ENCODE results near the gene CTSZ. TPM values are rescaled to one million over a fixed set of nuclear protein-coding genes. Genes with fewer than 3 reads are reported as not detected.

CTSZ gene
- total and polyA plus RNA-seq, 2 experiments from 2014 or later = 0.58 to 41.4 TPM

DNA sequence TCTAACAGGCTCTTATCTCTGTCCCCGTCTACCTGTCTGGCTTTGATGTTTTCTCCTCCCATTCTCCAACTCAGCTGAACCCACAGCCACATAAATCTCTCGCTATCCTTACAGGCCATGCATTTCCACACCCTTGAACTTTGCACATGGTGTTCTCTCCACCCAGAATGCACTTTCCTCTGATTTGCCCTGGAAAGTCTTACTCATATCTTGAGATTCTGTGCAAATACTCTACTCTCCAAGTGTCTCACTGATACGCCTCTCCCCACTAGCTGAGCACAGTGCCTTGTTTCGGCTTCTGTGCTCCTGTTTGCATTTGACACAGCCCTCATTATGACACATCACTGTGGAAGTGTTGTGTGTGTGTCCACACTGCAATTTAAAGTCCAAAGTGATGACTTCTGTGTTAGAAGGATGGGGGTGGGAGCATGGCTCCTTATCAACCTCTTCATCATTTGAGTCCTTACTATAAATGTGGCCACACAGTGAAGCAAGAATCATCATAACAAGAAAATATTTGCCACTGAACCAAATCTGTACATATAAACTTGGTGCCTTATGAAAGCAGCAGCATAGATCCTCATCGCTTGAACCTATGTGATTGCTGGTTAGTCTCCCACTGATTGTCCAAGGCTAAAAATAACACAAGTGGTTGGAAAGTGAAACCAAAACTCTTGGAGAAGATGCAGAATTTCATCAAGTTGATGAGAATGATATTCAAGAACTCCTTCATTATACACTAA is 41.1 kb upstream of the CTSZ start:
- peaks cover 5% of the 10 kb centered on the region for H3K4me1 Mint-ChIP-seq
- ATAC-seq = no peak
- no peak overlapping the region for H3K4me2 ChIP-seq
- H2AFZ ChIP-seq = no peak overlapping the region
- TF ChIP-seq REST (IDR thresholded peaks at IDR 0.05; ENCODE audit: unreplicated experiment) = no peak
- no peak for TF ChIP-seq NANOG (IDR thresholded peaks at IDR 0.05; ENCODE audit: borderline replicate concordance)
- no peak for TF ChIP-seq EZH2phosphoT487 (IDR thresholded peaks at IDR 0.05; ENCODE audit: unreplicated experiment)
- no peak for TF ChIP-seq ZNF331 (CRISPR knock-in tag; IDR thresholded peaks at IDR 0.05; ENCODE audit: low read depth)
- TF ChIP-seq, protein P1, sequence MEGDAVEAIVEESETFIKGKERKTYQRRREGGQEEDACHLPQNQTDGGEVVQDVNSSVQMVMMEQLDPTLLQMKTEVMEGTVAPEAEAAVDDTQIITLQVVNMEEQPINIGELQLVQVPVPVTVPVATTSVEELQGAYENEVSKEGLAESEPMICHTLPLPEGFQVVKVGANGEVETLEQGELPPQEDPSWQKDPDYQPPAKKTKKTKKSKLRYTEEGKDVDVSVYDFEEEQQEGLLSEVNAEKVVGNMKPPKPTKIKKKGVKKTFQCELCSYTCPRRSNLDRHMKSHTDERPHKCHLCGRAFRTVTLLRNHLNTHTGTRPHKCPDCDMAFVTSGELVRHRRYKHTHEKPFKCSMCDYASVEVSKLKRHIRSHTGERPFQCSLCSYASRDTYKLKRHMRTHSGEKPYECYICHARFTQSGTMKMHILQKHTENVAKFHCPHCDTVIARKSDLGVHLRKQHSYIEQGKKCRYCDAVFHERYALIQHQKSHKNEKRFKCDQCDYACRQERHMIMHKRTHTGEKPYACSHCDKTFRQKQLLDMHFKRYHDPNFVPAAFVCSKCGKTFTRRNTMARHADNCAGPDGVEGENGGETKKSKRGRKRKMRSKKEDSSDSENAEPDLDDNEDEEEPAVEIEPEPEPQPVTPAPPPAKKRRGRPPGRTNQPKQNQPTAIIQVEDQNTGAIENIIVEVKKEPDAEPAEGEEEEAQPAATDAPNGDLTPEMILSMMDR (conservative IDR thresholded peaks at IDR 0.05; ENCODE audit: low read depth in 2 of 2) = no peak
- TF ChIP-seq ETS1 (IDR thresholded peaks at IDR 0.05) = no peak
- TF ChIP-seq ZNF114 (CRISPR knock-in tag; IDR thresholded peaks at IDR 0.05) = no peak
- TF ChIP-seq JUNB (IDR thresholded peaks at IDR 0.05; ENCODE audit: unreplicated experiment) = no peak
- no peaks in the 10 kb centered on the region for H4K20me1 ChIP-seq (replicated peaks; ENCODE audit: insufficient read depth)
- H3F3A ChIP-seq (replicated peaks; ENCODE audit: low read depth) = peaks cover 6% of the 10 kb centered on the region; the same call in 1 of the 2 replicates
- H3K36me3 ChIP-seq (ENCODE audit: insufficient read depth) = no peaks in the 10 kb centered on the region
- no peak for DNase-seq (ENCODE audit: low spot score)
- no peak overlapping the region for H3K4me3 ChIP-seq
- no peaks in the 10 kb centered on the region for H3K9me2 ChIP-seq (ENCODE audit: insufficient read depth)
- H3K27ac Mint-ChIP-seq = no peak overlapping the region
- peaks cover 5% of the 10 kb centered on the region for H3K27me3 Mint-ChIP-seq (ENCODE audit: insufficient read depth, low read depth, poor library complexity)
- no peaks in the 10 kb centered on the region for H3K27me3 ChIP-seq (ENCODE audit: insufficient read depth)
- H3K9me3 Mint-ChIP-seq = no peaks in the 10 kb centered on the region
- H3K79me2 ChIP-seq (replicated peaks; ENCODE audit: insufficient read depth) = no peaks in the 10 kb centered on the region
- no peak overlapping the region for H3K4me3 Mint-ChIP-seq
- no peaks in the 10 kb centered on the region for H3K4me1 ChIP-seq (ENCODE audit: insufficient read depth)
- H3K27ac ChIP-seq (ENCODE audit: low read depth) = no peak overlapping the region
- no peaks in the 10 kb centered on the region; the same call in 2 of the 3 replicates for H3K36me3 Mint-ChIP-seq (ENCODE audit: low read depth)
